HCT116 (cell line): ENCODE data around the gene KLHDC10. TPM values are rescaled to one million over a fixed set of nuclear protein-coding genes. Genes with fewer than 3 reads are reported as not detected.

Experiments used
- ATAC-seq: fragments of 200-7000 bp; cut with Tn5 transposase; 2 replicates; pipeline ENCODE4 v1.9.1; 2020; ENCODE audit warnings: mild to moderate bottlenecking, moderate library complexity
- BruUV-seq: library from RNA; stranded (reverse); fragments of 400-500 nt; replicated peaks from 2 replicates; lab custom pipeline; 2021; lab: Mats Ljungman, UMichigan
- CTCF ChIA-PET: fragments of 300-600 bp; sonication (Branson Sonifier 250); formaldehyde crosslinking; loops from one replicate; lab custom pipeline; 2021; ENCODE audit warnings: antibody characterized with exemption; lab: Charles Lee
- POLR2A ChIA-PET: fragments of 300-600, 350-600 bp; sonication (Branson Sonifier 250); formaldehyde crosslinking; loops from one replicate; lab custom pipeline; 2021; ENCODE audit warnings: antibody characterized with exemption; lab: Charles Lee
- RAD21 ChIA-PET, 2 experiments: fragments of 300-600 bp; sonication (Branson Sonifier 250); formaldehyde crosslinking; loops; one replicate each; lab custom pipeline; 2023; ENCODE audit warnings: low total read pairs in 2 of 2; ENCODE audit not compliant: uncharacterized antibody in 2 of 2, unreplicated experiment in 2 of 2, low non-redundant PET in 1 of 2; lab: Charles Lee
- DNase-seq: peaks from one replicate; pipeline ENCODE4 v3.0.0-alpha.2; 2010; ENCODE audit warnings: low read depth, low spot score
- H2AFZ ChIP-seq: fragments of 200-600 bp; shearing (Covaris generic), sonication (generic); 2 replicates; pipeline ENCODE4 v1.6.1; 2017; ENCODE audit warnings: low read depth, mixed run types, mixed read lengths, antibody characterized with exemption, low read length; ENCODE audit not compliant: poor library complexity, severe bottlenecking
- H3K27ac ChIP-seq: 2 replicates; pipeline ENCODE4 v1.5.1; 2012; ENCODE audit warnings: low read depth, low read length
- H3K27me3 ChIP-seq: fragments of 200-600 bp; sonication (generic); 2 replicates; pipeline ENCODE4 v1.6.1; 2016; ENCODE audit warnings: mixed run types, low read length, mixed read lengths; ENCODE audit not compliant: insufficient read depth
- H3K36me3 ChIP-seq, 2 experiments: fragments of 200-500 bp in 1 of 2; fragments of 200-600 bp in 1 of 2; sonication (Bioruptor generic) in 1 of 2; sonication (generic) in 1 of 2; 2 replicates each; pipeline versions ENCODE4 v1.5.1 to v1.6.1; 2014 to 2016; ENCODE audit warnings: low read length in 2 of 2, inconsistent platforms in 1 of 2, mixed read lengths in 1 of 2, mixed run types in 1 of 2; ENCODE audit not compliant: insufficient read depth in 2 of 2, control insufficient read depth in 1 of 2
- H3K4me1 ChIP-seq, 2 experiments: fragments of 200-600 bp in 1 of 2; sonication (generic) in 1 of 2; 2 replicates each; pipeline versions ENCODE4 v1.5.1 to v1.6.1; 2012 to 2017; ENCODE audit warnings: low read length in 2 of 2, inconsistent platforms in 1 of 2, mild to moderate bottlenecking in 1 of 2, mixed read lengths in 1 of 2, mixed run types in 1 of 2, moderate library complexity in 1 of 2; ENCODE audit not compliant: insufficient read depth in 2 of 2, control insufficient read depth in 1 of 2
- H3K4me2 ChIP-seq: fragments of 200-600 bp; sonication (generic); 2 replicates; pipeline ENCODE4 v1.6.1; 2017; ENCODE audit warnings: mixed run types, low read length, mixed read lengths
- H3K4me3 ChIP-seq, 2 experiments: fragments of 200-600 bp in 1 of 2; sonication (generic) in 1 of 2; replicated peaks in 1 of 2; 2 replicates each; pipeline ENCODE4 v1.5.1; 2011 to 2016; ENCODE audit warnings: low read length in 2 of 2, control low read depth in 1 of 2, low read depth in 1 of 2, mild to moderate bottlenecking in 1 of 2, mixed read lengths in 1 of 2, mixed run types in 1 of 2
- H3K79me2 ChIP-seq: fragments of 200-600 bp; sonication (generic); 2 replicates; pipeline ENCODE4 v1.6.1; 2017; ENCODE audit warnings: mild to moderate bottlenecking, mixed run types, low read length, moderate library complexity, mixed read lengths; ENCODE audit not compliant: insufficient read depth
- H3K9ac ChIP-seq: fragments of 200-600 bp; sonication (generic); 2 replicates; pipeline ENCODE4 v1.6.1; 2016; ENCODE audit warnings: low read length, mixed read lengths
- H3K9me2 ChIP-seq: fragments of 200-600 bp; sonication (generic), shearing (Covaris generic); 2 replicates; pipeline ENCODE4 v1.6.1; 2017; ENCODE audit warnings: mixed run types, mild to moderate bottlenecking, moderate library complexity; ENCODE audit not compliant: insufficient read depth
- H3K9me3 ChIP-seq, 2 experiments: fragments of 200-500 bp in 1 of 2; fragments of 200-600 bp in 1 of 2; sonication (Bioruptor generic) in 1 of 2; sonication (generic) in 1 of 2; 2 replicates each; pipeline ENCODE4 v1.6.1; 2014 to 2017; ENCODE audit warnings: low read length in 2 of 2, mixed read lengths in 2 of 2, inconsistent platforms in 1 of 2, low read depth in 1 of 2, mild to moderate bottlenecking in 1 of 2, mixed run types in 1 of 2, moderate library complexity in 1 of 2; ENCODE audit not compliant: control insufficient read depth in 1 of 2, insufficient read depth in 1 of 2
- H4K20me1 ChIP-seq: fragments of 200-600 bp; sonication (generic), shearing (Covaris generic); 2 replicates; pipeline ENCODE4 v1.6.1; 2017; ENCODE audit warnings: mixed run types, mild to moderate bottlenecking, moderate library complexity; ENCODE audit not compliant: insufficient read depth
- EZH2phosphoT487 ChIP-seq: fragments of 200-600 bp; IDR thresholded peaks from 2 replicates; pipeline ENCODE4 v1.6.1; 2018; ENCODE audit warnings: antibody characterized with exemption, borderline replicate concordance
- JUND ChIP-seq: IDR thresholded peaks from 2 replicates; pipeline ENCODE4 v1.6.1; 2012
- POLR2AphosphoS5 ChIP-seq: IDR thresholded peaks from 2 replicates; pipeline ENCODE4 v1.6.1; 2011; ENCODE audit warnings: mild to moderate bottlenecking, low read depth, low read length, moderate library complexity
- RAD21 ChIP-seq: IDR thresholded peaks from 2 replicates; pipeline ENCODE4 v1.6.1; 2012; ENCODE audit warnings: low read depth, mild to moderate bottlenecking
- SP1 ChIP-seq: IDR thresholded peaks from 2 replicates; pipeline ENCODE4 v1.6.1; 2012; ENCODE audit warnings: low read depth
- SRF ChIP-seq: IDR thresholded peaks from 2 replicates; pipeline ENCODE4 v1.6.1; 2012; ENCODE audit warnings: low read depth
- TCF7L2 ChIP-seq: IDR thresholded peaks from 2 replicates; pipeline ENCODE4 v1.7.0; 2011; ENCODE audit warnings: borderline replicate concordance, inconsistent platforms; ENCODE audit not compliant: insufficient read depth, insufficient read length; ENCODE audit errors: extremely low read depth
- YY1 ChIP-seq: IDR thresholded peaks from 2 replicates; pipeline ENCODE4 v1.6.1; 2011; ENCODE audit warnings: low read length, low read depth, moderate library complexity, mild to moderate bottlenecking; ENCODE audit not compliant: insufficient replicate concordance; ENCODE audit errors: extremely low read depth
- ZNF274 ChIP-seq: fragments of 200-500 bp; sonication (Bioruptor generic); IDR thresholded peaks from 2 replicates; pipeline ENCODE4 v1.6.1; 2014; ENCODE audit warnings: mild to moderate bottlenecking, low read depth, low read length, inconsistent platforms
- intact Hi-C: fragments of 100-400 bp; cut with micrococcal nuclease; formaldehyde crosslinking; loops from 2 replicates; pipeline ENCODE4 v1.10.0; 2022
- total RNA-seq: library from RNA; stranded (reverse); gene quantifications from one replicate; pipeline ENCODE4 v1.2.1, GENCODE V29; 2021; ENCODE audit not compliant: unreplicated experiment
- TF ChIP-seq, protein P1 (sequence below): IDR thresholded peaks from 2 replicates; pipeline ENCODE4 v1.6.1; 2012

KLHDC10 gene
- total RNA-seq, 1 experiment from 2014 or later = 25.8 TPM

DNA sequence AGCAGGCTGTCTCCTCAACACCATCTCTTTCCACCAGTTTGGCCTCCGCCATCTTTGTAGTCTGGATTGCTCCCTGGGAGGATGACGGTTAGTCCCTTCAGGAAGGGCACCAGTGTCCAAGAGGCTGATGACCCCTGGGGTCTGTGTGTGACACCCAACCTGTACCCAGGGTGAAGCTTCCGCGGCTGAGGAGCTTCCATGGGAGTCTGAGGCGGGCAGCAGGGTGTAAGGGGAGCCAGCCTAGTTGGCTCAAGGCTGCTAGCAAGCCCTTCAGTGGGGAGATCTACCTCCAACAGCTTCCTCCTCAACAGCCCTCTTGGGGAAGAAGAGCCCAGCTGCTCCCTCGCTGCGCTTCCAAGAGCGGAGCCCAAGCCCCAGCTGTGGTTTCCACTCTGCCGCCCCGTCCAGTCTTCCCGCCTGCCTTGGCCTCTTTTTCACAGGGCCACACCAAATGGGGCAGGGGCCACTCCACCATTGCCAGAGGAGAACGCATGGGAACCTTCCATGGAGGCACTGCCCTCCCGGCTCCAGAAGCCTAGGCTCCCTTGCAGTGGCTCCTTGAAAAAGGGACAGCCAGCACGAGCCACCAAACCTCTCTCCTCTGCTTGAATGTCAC, 77.5 kb downstream of the KLHDC10 start:
- no TSS peak for BruUV-seq
- DNase-seq = no peak
- ChIA-PET POLR2A (no interaction called here), CTCF (no interaction called here), RAD21 (no interaction called here)
- no peak for ATAC-seq
- Histone ChIP-seq H3K4me1 (peaks cover 18 to 30% of the 10 kb centered on the region in 2 experiments), H3K9me2 (no peaks in the 10 kb centered on the region), H3K36me3 (no peaks in the 10 kb centered on the region), H3K27ac (no peak overlapping the region), H3K9ac (no peak overlapping the region), H3K4me2 (no peak overlapping the region), H3K79me2 (no peaks in the 10 kb centered on the region), H3K4me3 (no peak overlapping the region), H2AFZ (no peak overlapping the region), H4K20me1 (no peaks in the 10 kb centered on the region), H3K9me3 (no peaks in the 10 kb centered on the region), H3K27me3 (no peaks in the 10 kb centered on the region)
- TF ChIP-seq RAD21 = no peak
- no peak for TF ChIP-seq JUND
- intact Hi-C loops = no loop called here

DNA sequence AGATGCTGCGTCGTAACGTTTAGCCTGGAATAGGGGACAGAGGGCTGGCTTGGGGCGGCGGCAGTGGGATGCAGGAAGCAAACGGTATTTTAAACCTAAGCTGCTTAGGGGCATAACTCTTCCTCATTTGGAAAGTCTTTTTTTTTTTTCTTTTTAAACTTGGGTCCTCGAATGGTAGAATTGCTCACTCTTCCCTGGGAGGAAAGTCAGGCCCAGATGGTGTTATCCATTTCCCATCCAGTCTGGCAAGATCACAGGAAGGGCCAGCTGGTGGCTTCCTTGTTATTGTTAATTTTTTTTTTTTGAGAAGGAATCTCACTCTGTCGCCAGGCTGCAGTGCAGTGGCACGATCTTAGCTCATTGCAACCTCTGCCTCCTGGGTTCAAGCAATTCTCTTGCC, 78.2 kb downstream of the KLHDC10 start:
- no peak overlapping the region for H3K9ac ChIP-seq
- H3K9me3 ChIP-seq = no peaks in the 10 kb centered on the region
- H4K20me1 ChIP-seq = no peaks in the 10 kb centered on the region
- DNase-seq = no peak
- ATAC-seq = no peak
- no peaks in the 10 kb centered on the region for H3K79me2 ChIP-seq
- intact Hi-C loops = no loop called here
- H3K4me1 ChIP-seq = peaks cover 18 to 23% of the 10 kb centered on the region in 2 experiments
- BruUV-seq = no TSS peak
- ChIA-PET POLR2A (no interaction called here), RAD21 (no interaction called here), CTCF (no interaction called here)
- no peaks in the 10 kb centered on the region for H3K9me2 ChIP-seq
- H3K4me3 ChIP-seq = no peak overlapping the region
- no peaks in the 10 kb centered on the region for H3K36me3 ChIP-seq
- H2AFZ ChIP-seq = no peak overlapping the region
- no peaks in the 10 kb centered on the region for H3K27me3 ChIP-seq
- TF ChIP-seq RAD21 = no peak
- no peak for TF ChIP-seq EZH2phosphoT487
- no peak for TF ChIP-seq ZNF274
- TF ChIP-seq POLR2AphosphoS5 = no peak
- TF ChIP-seq YY1 = no peak
- TF ChIP-seq SP1 = no peak
- no peak for TF ChIP-seq TCF7L2
- no peak for TF ChIP-seq SRF
- TF ChIP-seq, protein P1, sequence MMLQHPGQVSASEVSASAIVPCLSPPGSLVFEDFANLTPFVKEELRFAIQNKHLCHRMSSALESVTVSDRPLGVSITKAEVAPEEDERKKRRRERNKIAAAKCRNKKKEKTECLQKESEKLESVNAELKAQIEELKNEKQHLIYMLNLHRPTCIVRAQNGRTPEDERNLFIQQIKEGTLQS = no peak
- H3K27ac ChIP-seq = no peak overlapping the region
- no peak overlapping the region for H3K4me2 ChIP-seq
